HEK293 (cell line): ENCODE results near the gene PSAPL1.
"Not testable (repeated sequence)": the region's sequence is repeated elsewhere in the genome, so short reads cannot be mapped to it uniquely, and the experiment has no call there.

ENCODE experiments used
- CTCF ChIA-PET: fragments of 350-600 bp; formaldehyde crosslinking; extraction: SDS; loops from one replicate; lab custom pipeline; 2021; ENCODE audit warnings: antibody characterized with exemption; lab: Yijun Ruan, JAX
- POLR2A ChIA-PET: fragments of 300-600 bp; formaldehyde crosslinking; extraction: SDS; loops from one replicate; lab custom pipeline; 2020; ENCODE audit warnings: antibody characterized with exemption, inconsistent platforms; lab: Yijun Ruan, JAX
- H3K27ac ChIP-seq: fragments of 200-500 bp; sonication (Bioruptor generic); 2 replicates; pipeline ENCODE4 v1.5.1; 2014; ENCODE audit warnings: low read depth, low read length, control low read depth, inconsistent platforms; ENCODE audit errors: extremely low read depth
- H3K36me3 ChIP-seq, 2 experiments: fragments of 200-500 bp in 1 of 2; sonication (Bioruptor generic) in 1 of 2; 1 replicate in 1 of 2; 2 replicates in 1 of 2; pipeline ENCODE4 v1.5.1; 2014 to 2017; ENCODE audit warnings: inconsistent platforms in 2 of 2, low read length in 2 of 2; ENCODE audit not compliant: control insufficient read depth in 2 of 2, insufficient read depth in 1 of 2
- H3K4me1 ChIP-seq: fragments of 200-500 bp; sonication (Bioruptor generic); 2 replicates; pipeline ENCODE4 v1.5.1; 2014; ENCODE audit warnings: mild to moderate bottlenecking, low read length, inconsistent platforms; ENCODE audit not compliant: control insufficient read depth, insufficient read depth
- H3K4me3 ChIP-seq: 2 replicates; pipeline ENCODE4 v1.5.1; 2011; ENCODE audit warnings: low read depth, mild to moderate bottlenecking, control low read depth, low read length, moderate library complexity
- H3K9me3 ChIP-seq: fragments of 200-500 bp; sonication (Bioruptor generic); 2 replicates; pipeline ENCODE4 v1.5.1; 2014; ENCODE audit warnings: low read depth, low read length, inconsistent platforms; ENCODE audit not compliant: control insufficient read depth, insufficient read depth
- BCL11B ChIP-seq: fragments of 450-650 bp; formaldehyde crosslinking; IDR thresholded peaks from 2 replicates; pipeline ENCODE4 v1.5.1; 2016; ENCODE audit warnings: low read depth, missing biosample characterization, missing genetic modification characterization
- EGR2 ChIP-seq: fragments of 450-650 bp; formaldehyde crosslinking; IDR thresholded peaks from 2 replicates; pipeline ENCODE4 v1.5.1; 2016; ENCODE audit warnings: low read depth, missing biosample characterization, missing genetic modification characterization
- SCRT1 ChIP-seq: fragments of 450-650 bp; formaldehyde crosslinking; IDR thresholded peaks from 2 replicates; pipeline ENCODE4 v1.5.1; 2016; ENCODE audit warnings: missing biosample characterization, missing genetic modification characterization, borderline replicate concordance
- ZBTB1 ChIP-seq: fragments of 450-650 bp; formaldehyde crosslinking; IDR thresholded peaks from 2 replicates; pipeline ENCODE4 v1.5.1; 2016; ENCODE audit warnings: missing biosample characterization, missing genetic modification characterization
- ZIC2 ChIP-seq: fragments of 450-650 bp; formaldehyde crosslinking; IDR thresholded peaks from 2 replicates; pipeline ENCODE4 v1.5.1; 2016; ENCODE audit warnings: missing biosample characterization, missing genetic modification characterization
- ZNF146 ChIP-seq: fragments of 450-650 bp; formaldehyde crosslinking; IDR thresholded peaks from 2 replicates; pipeline ENCODE4 v1.5.1; 2016; ENCODE audit warnings: missing biosample characterization, missing genetic modification characterization
- ZNF169 ChIP-seq: fragments of 450-650 bp; formaldehyde crosslinking; IDR thresholded peaks from 2 replicates; pipeline ENCODE4 v1.5.1; 2016; ENCODE audit warnings: missing biosample characterization, missing genetic modification characterization
- ZNF174 ChIP-seq: fragments of 450-650 bp; formaldehyde crosslinking; IDR thresholded peaks from 2 replicates; pipeline ENCODE4 v1.5.0; 2017; ENCODE audit warnings: missing biosample characterization, mild to moderate bottlenecking, missing genetic modification characterization
- ZNF18 ChIP-seq: fragments of 450-650 bp; formaldehyde crosslinking; IDR thresholded peaks from 2 replicates; pipeline ENCODE4 v1.5.1; 2016; ENCODE audit warnings: missing biosample characterization, missing genetic modification characterization
- ZNF239 ChIP-seq: fragments of 450-650 bp; formaldehyde crosslinking; IDR thresholded peaks from 2 replicates; pipeline ENCODE4 v1.5.1; 2016; ENCODE audit warnings: missing biosample characterization, missing genetic modification characterization
- ZNF398 ChIP-seq: fragments of 450-650 bp; formaldehyde crosslinking; IDR thresholded peaks from 2 replicates; pipeline ENCODE4 v1.5.1; 2017; ENCODE audit warnings: missing biosample characterization, missing genetic modification characterization
- ZNF514 ChIP-seq: fragments of 450-650 bp; formaldehyde crosslinking; IDR thresholded peaks from 2 replicates; pipeline ENCODE4 v1.5.1; 2016; ENCODE audit warnings: missing biosample characterization, missing genetic modification characterization
- ZNF518A ChIP-seq: fragments of 450-650 bp; formaldehyde crosslinking; conservative IDR thresholded peaks from 2 replicates; pipeline ENCODE4 v1.5.1; 2016; ENCODE audit warnings: low read depth, missing biosample characterization, missing genetic modification characterization
- ZNF561 ChIP-seq: fragments of 450-650 bp; IDR thresholded peaks from 2 replicates; pipeline ENCODE4 v1.5.1; 2018; ENCODE audit warnings: missing biosample characterization, missing genetic modification characterization, borderline replicate concordance
- ZNF600 ChIP-seq: fragments of 450-650 bp; formaldehyde crosslinking; IDR thresholded peaks from 2 replicates; pipeline ENCODE4 v1.5.1; 2016; ENCODE audit warnings: missing biosample characterization, missing genetic modification characterization
- ZNF654 ChIP-seq: fragments of 450-650 bp; formaldehyde crosslinking; IDR thresholded peaks from 2 replicates; pipeline ENCODE4 v1.5.1; 2016; ENCODE audit warnings: low read depth, missing biosample characterization, missing genetic modification characterization
- ZNF777 ChIP-seq: fragments of 450-650 bp; formaldehyde crosslinking; IDR thresholded peaks from 2 replicates; pipeline ENCODE4 v1.5.1; 2017; ENCODE audit warnings: missing biosample characterization, missing genetic modification characterization, borderline replicate concordance
- ZNF830 ChIP-seq: fragments of 450-650 bp; IDR thresholded peaks from 2 replicates; pipeline ENCODE4 v1.5.0; 2018; ENCODE audit warnings: missing biosample characterization, missing genetic modification characterization, low read depth, mild to moderate bottlenecking, moderate library complexity

PSAPL1 gene

GRCh38 chr4:7458477-7458876 is 23.7 kb upstream of the PSAPL1 start:
- Histone ChIP-seq H3K9me3 (no peaks in the 10 kb centered on the region), H3K27ac (no peak overlapping the region), H3K4me3 (no peak overlapping the region), H3K4me1 (no peaks in the 10 kb centered on the region), H3K36me3 (no peaks in the 10 kb centered on the region)
- TF ChIP-seq ZNF239: no peak
- TF ChIP-seq ZNF398 (tag by site-specific recombination): no peak
- TF ChIP-seq ZNF830: no peak
- no peak for TF ChIP-seq ZNF514 (tag by site-specific recombination)
- no peak for TF ChIP-seq ZNF561 (tag by site-specific recombination)
- TF ChIP-seq ZNF18: no peak
- ChIA-PET POLR2A (no interaction called here), CTCF (interaction anchor here (0.6 kb wide), 1 partner anchor 304 kb away, joined by 3 read pairs; no protein-coding TSS in a partner anchor)

- H3K36me3 ChIP-seq: no peaks in the 10 kb centered on the region
- POLR2A ChIA-PET: no interaction called here
- H3K4me3 ChIP-seq: no peak overlapping the region
- TF ChIP-seq ZNF518A (no peak), BCL11B (tag by site-specific recombination) (no peak), ZNF600 (tag by site-specific recombination) (no peak), ZNF777 (tag by site-specific recombination) (no peak), ZNF146 (tag by site-specific recombination) (no peak), ZBTB1 (tag by site-specific recombination) (no peak)
- no peaks in the 10 kb centered on the region for H3K9me3 ChIP-seq
- no peaks in the 10 kb centered on the region for H3K4me1 ChIP-seq
- CTCF ChIA-PET: interaction anchor here (0.6 kb wide), 1 partner anchor 304 kb away, joined by 3 read pairs; no protein-coding TSS in a partner anchor
- H3K27ac ChIP-seq: no peak overlapping the region
Measured at GRCh38 chr4:7458066-7458425, 23.3 kb upstream of the PSAPL1 start.

GRCh38 chr4:7457201-7458065 is 22.7 kb upstream of the PSAPL1 start:
- Histone ChIP-seq H3K4me1 (no peaks in the 10 kb centered on the region), H3K9me3 (no peaks in the 10 kb centered on the region), H3K27ac (no peak overlapping the region), H3K4me3 (no peak overlapping the region), H3K36me3 (no peaks in the 10 kb centered on the region)
- POLR2A ChIA-PET: no interaction called here
- TF ChIP-seq ZNF169 (tag by site-specific recombination): no peak
- peak; percentile 85 for TF ChIP-seq ZNF18
- no peak for TF ChIP-seq ZIC2 (tag by site-specific recombination)
- TF ChIP-seq ZNF654: no peak
- no peak for TF ChIP-seq SCRT1
- no peak for TF ChIP-seq ZNF174
- TF ChIP-seq EGR2 (tag by site-specific recombination): no peak
- CTCF ChIA-PET: interaction anchor here (0.6 to 0.7 kb wide), 2 partner anchors 37 to 305 kb away, joined by 3 read pairs; no protein-coding TSS in a partner anchor

GRCh38 chr4:7452802-7453201 is 18.1 kb upstream of the PSAPL1 start:
- POLR2A ChIA-PET, CTCF ChIA-PET, H3K9me3 ChIP-seq, H3K4me3 ChIP-seq, H3K36me3 ChIP-seq, H3K4me1 ChIP-seq, H3K27ac ChIP-seq: not testable (repeated sequence)
